SK-N-SH (cell line): ENCODE data around the gene LINC00305. TPM values are rescaled to one million over a fixed set of nuclear protein-coding genes. Genes with fewer than 3 reads are reported as not detected.

Experiments
- CTCF ChIA-PET: fragments of 300-600, 350-600 bp; formaldehyde crosslinking; extraction: SDS; loops from one replicate; lab custom pipeline; 2021; lab: Yijun Ruan, JAX
- POLR2A ChIA-PET: fragments of 350-600 bp; sonication (Branson Sonifier 250); formaldehyde crosslinking; extraction: SDS; loops from one replicate; lab custom pipeline; 2020; ENCODE audit warnings: antibody characterized with exemption, inconsistent platforms; lab: Yijun Ruan, JAX
- DNase-seq: peaks from one replicate; pipeline ENCODE4 v3.0.0; 2012
- H2AFZ ChIP-seq: fragments of 200-600 bp; sonication (generic); 2 replicates; pipeline ENCODE4 v1.8.1; 2016; ENCODE audit warnings: antibody characterized with exemption, mild to moderate bottlenecking, low read depth
- H3F3A ChIP-seq: fragments of 200-600 bp; sonication (generic); replicated peaks from 2 replicates; pipeline ENCODE3; 2016; ENCODE audit warnings: antibody characterized with exemption, mild to moderate bottlenecking; ENCODE audit not compliant: insufficient read depth
- H3K27ac ChIP-seq, 2 experiments: fragments of 200-500 bp in 1 of 2; fragments of 200-600 bp in 1 of 2; sonication (Bioruptor generic) in 1 of 2; sonication (generic), shearing (Covaris generic) in 1 of 2; 2 replicates each; pipeline versions ENCODE4 v1.5.1 to v1.6.1; 2014 to 2016; ENCODE audit warnings: low read depth in 2 of 2, inconsistent platforms in 1 of 2, low read length in 1 of 2, mild to moderate bottlenecking in 1 of 2, mixed read lengths in 1 of 2
- H3K27me3 ChIP-seq: fragments of 200-600 bp; sonication (generic), shearing (Covaris generic); 2 replicates; pipeline ENCODE4 v1.6.1; 2016; ENCODE audit warnings: mixed run types; ENCODE audit not compliant: insufficient read depth
- H3K36me3 ChIP-seq, 2 experiments: fragments of 200-500 bp in 1 of 2; fragments of 200-600 bp in 1 of 2; sonication (Bioruptor generic) in 1 of 2; sonication (generic) in 1 of 2; replicated peaks in 1 of 2; 2 replicates each; pipeline versions ENCODE3 to v1.5.1; 2014 to 2016; ENCODE audit warnings: low read length in 1 of 2, mild to moderate bottlenecking in 1 of 2; ENCODE audit not compliant: insufficient read depth in 2 of 2, control insufficient read depth in 1 of 2
- H3K4me1 ChIP-seq, 2 experiments: fragments of 200-500 bp in 1 of 2; fragments of 200-600 bp in 1 of 2; sonication (Bioruptor generic) in 1 of 2; sonication (generic), shearing (Covaris generic) in 1 of 2; 2 replicates each; pipeline versions ENCODE4 v1.5.1 to v1.6.1; 2014 to 2016; ENCODE audit warnings: low read depth in 1 of 2, low read length in 1 of 2, mixed run types in 1 of 2; ENCODE audit not compliant: insufficient read depth in 2 of 2, control insufficient read depth in 1 of 2
- H3K4me2 ChIP-seq: fragments of 200-600 bp; sonication (generic), shearing (Covaris generic); 2 replicates; pipeline ENCODE4 v1.6.1; 2017; ENCODE audit warnings: mixed run types
- H3K4me3 ChIP-seq, 2 experiments: fragments of 200-500 bp in 1 of 2; fragments of 200-600 bp in 1 of 2; sonication (Bioruptor generic) in 1 of 2; sonication (generic), shearing (Covaris generic) in 1 of 2; 2 replicates each; pipeline versions ENCODE4 v1.5.1 to v1.8.1; 2014 to 2016; ENCODE audit warnings: low read depth in 2 of 2, inconsistent platforms in 1 of 2, low read length in 1 of 2, mild to moderate bottlenecking in 1 of 2, mixed read lengths in 1 of 2, moderate library complexity in 1 of 2
- H3K79me2 ChIP-seq: fragments of 200-600 bp; sonication (generic); 2 replicates; pipeline ENCODE4 v1.8.1; 2017; ENCODE audit warnings: mild to moderate bottlenecking; ENCODE audit not compliant: insufficient read depth
- H3K9ac ChIP-seq: fragments of 200-600 bp; sonication (generic); 2 replicates; pipeline ENCODE4 v1.6.1; 2017; ENCODE audit warnings: mixed run types
- H3K9me2 ChIP-seq: fragments of 200-600 bp; sonication (generic); 2 replicates; pipeline ENCODE4 v1.6.1; 2017; ENCODE audit warnings: mixed run types
- H3K9me3 ChIP-seq: fragments of 200-600 bp; sonication (generic); 2 replicates; pipeline ENCODE4 v1.6.1; 2017; ENCODE audit warnings: mixed run types, mild to moderate bottlenecking, moderate library complexity
- H4K20me1 ChIP-seq: fragments of 200-600 bp; sonication (generic); 2 replicates; pipeline ENCODE4 v1.6.1; 2017; ENCODE audit warnings: mild to moderate bottlenecking, mixed run types; ENCODE audit not compliant: insufficient read depth
- CHD2 ChIP-seq: fragments of 150-350 bp; IDR thresholded peaks from 2 replicates; pipeline ENCODE4 v1.6.1; 2018; ENCODE audit warnings: low read length; ENCODE audit not compliant: partially characterized antibody
- CTCF ChIP-seq: fragments of 200-600 bp; sonication (generic); IDR thresholded peaks from 2 replicates; pipeline ENCODE4 v1.6.1; 2017; ENCODE audit warnings: antibody characterized with exemption, mild to moderate bottlenecking, moderate library complexity
- FOSL2 ChIP-seq: IDR thresholded peaks from 2 replicates; pipeline ENCODE4 v1.4.0; 2012; ENCODE audit warnings: low read depth, mild to moderate bottlenecking, moderate library complexity, borderline replicate concordance
- FOXJ3 ChIP-seq: sonication (generic); formaldehyde crosslinking; IDR thresholded peaks from 2 replicates; pipeline ENCODE4 v1.5.1; 2020; ENCODE audit warnings: mild to moderate bottlenecking, missing genetic modification reagents
- FOXM1 ChIP-seq: IDR thresholded peaks from 2 replicates; pipeline ENCODE4 v1.4.0; 2012; ENCODE audit warnings: low read depth, mild to moderate bottlenecking
- GABPA ChIP-seq: IDR thresholded peaks from 2 replicates; pipeline ENCODE4 v1.4.0; 2012; ENCODE audit warnings: low read depth, mild to moderate bottlenecking
- IRF3 ChIP-seq: fragments of 150-350 bp; IDR thresholded peaks from 2 replicates; pipeline ENCODE4 v1.6.1; 2016; ENCODE audit warnings: mild to moderate bottlenecking, low read depth, low read length
- MAX ChIP-seq: IDR thresholded peaks from 2 replicates; pipeline ENCODE4 v1.4.0; 2012; ENCODE audit warnings: low read depth
- MEF2A ChIP-seq: IDR thresholded peaks from 2 replicates; pipeline ENCODE4 v1.4.0; 2012; ENCODE audit warnings: low read depth, borderline replicate concordance
- PBX3 ChIP-seq: IDR thresholded peaks from 2 replicates; pipeline ENCODE4; 2012
- REST ChIP-seq: IDR thresholded peaks from 2 replicates; pipeline ENCODE4 v1.6.1; 2012; ENCODE audit warnings: mild to moderate bottlenecking, low read depth, low read length, moderate library complexity
- RFX5 ChIP-seq: IDR thresholded peaks from 2 replicates; pipeline ENCODE4 v1.6.1; 2012; ENCODE audit warnings: mild to moderate bottlenecking, improper control_type of control experiment, low read length
- RXRA ChIP-seq: IDR thresholded peaks from 2 replicates; pipeline ENCODE4 v1.4.0; 2012; ENCODE audit warnings: low read depth, mild to moderate bottlenecking, borderline replicate concordance
- SMC3 ChIP-seq: IDR thresholded peaks from 2 replicates; pipeline ENCODE4 v1.6.1; 2012; ENCODE audit warnings: low read depth, low read length, improper control_type of control experiment
- TAF1 ChIP-seq: IDR thresholded peaks from 2 replicates; pipeline ENCODE4 v1.6.1; 2012; ENCODE audit warnings: low read depth, mild to moderate bottlenecking, low read length, moderate library complexity, borderline replicate concordance
- USF1 ChIP-seq: IDR thresholded peaks from 2 replicates; pipeline ENCODE4 v1.4.0; 2012; ENCODE audit warnings: low read depth, borderline replicate concordance
- YY1 ChIP-seq: IDR thresholded peaks from 2 replicates; pipeline ENCODE4 v1.4.0; 2012; ENCODE audit warnings: low read depth, mild to moderate bottlenecking
- ZBTB33 ChIP-seq: IDR thresholded peaks from 2 replicates; pipeline ENCODE4 v1.4.0; 2012; ENCODE audit warnings: low read depth, borderline replicate concordance
- WGBS: methylation state at CpG from one replicate; pipeline ENCODE4 v1.1.6; 2017; ENCODE audit warnings: low lambda C conversion rate; 5-methylcytosine and 5-hydroxymethylcytosine counted together
- polyA plus RNA-seq, 3 experiments: library from polyadenylated mRNA; depleted of rRNA; stranded (reverse); fragments of >200 nt; gene quantifications; 2 replicates each; pipeline ENCODE4 v1.2.3, GENCODE V29; 2012

Gene LINC00305
- polyA plus RNA-seq, 1 of the 3 experiments (the other 2 are of a cell fraction), result not detected

GRCh38 chr18:64175432-64175831 lies 26.5 kb upstream of the LINC00305 start (continued):
- TF ChIP-seq YY1, result no peak

- no peak overlapping the region for H3K9ac ChIP-seq
- no peaks in the 10 kb centered on the region for H3K9me2 ChIP-seq
- no peak overlapping the region for H3K4me3 ChIP-seq
- no peaks in the 10 kb centered on the region for H3K79me2 ChIP-seq
- no peaks in the 10 kb centered on the region for H3F3A ChIP-seq
- ChIA-PET CTCF (no interaction called here), POLR2A (no interaction called here)
- no peaks in the 10 kb centered on the region for H3K4me1 ChIP-seq
- no peak overlapping the region for H3K4me2 ChIP-seq
- no peaks in the 10 kb centered on the region for H3K9me3 ChIP-seq
- H2AFZ ChIP-seq, result no peak overlapping the region
- TF ChIP-seq CTCF (no peak), REST (no peak), RFX5 (no peak), GABPA (no peak), FOXJ3 (CRISPR knock-in tag) (no peak), MEF2A (no peak), FOSL2 (no peak), MAX (no peak), SMC3 (no peak), USF1 (no peak), ZBTB33 (no peak), RXRA (no peak), FOXM1 (no peak), YY1 (no peak), CHD2 (no peak), PBX3 (no peak), TAF1 (no peak), IRF3 (no peak)
- H3K36me3 ChIP-seq, result no peaks in the 10 kb centered on the region
- no peak for DNase-seq
- no peak overlapping the region for H3K27ac ChIP-seq
- WGBS, result 33% methylated on average over 1 of the region's 1 CpG
- H4K20me1 ChIP-seq, result no peaks in the 10 kb centered on the region
- no peaks in the 10 kb centered on the region for H3K27me3 ChIP-seq
Observed at GRCh38 chr18:64171576-64171975, 22.7 kb upstream of the LINC00305 start.
